Chondrocyte (in vitro differentiated cells): Measurements from ENCODE around the gene SLC1A7. TPM values are rescaled to one million over a fixed set of nuclear protein-coding genes. Genes with fewer than 3 reads are reported as not detected.
A peak's percentile ranks its signal among the peaks of the same experiment; 100 is the strongest.

ENCODE experiments used
- DNase-seq: peaks from one replicate; pipeline ENCODE4 v3.0.0; 2021; ENCODE audit warnings: mixed read lengths, low spot score
- H3K27ac Mint-ChIP-seq: one replicate; pipeline ENCODE4 v1.8.0; 2021; ENCODE audit warnings: mild to moderate bottlenecking, moderate library complexity, mixed read lengths; ENCODE audit not compliant: unreplicated experiment
- H3K27me3 Mint-ChIP-seq: 2 replicates; pipeline ENCODE4 v1.8.0; 2021; ENCODE audit warnings: low read depth, mixed read lengths
- H3K36me3 Mint-ChIP-seq: 2 replicates; pipeline ENCODE4 v1.8.0; 2021; ENCODE audit warnings: low read depth, mixed read lengths
- H3K4me1 Mint-ChIP-seq: 2 replicates; pipeline ENCODE4 v1.8.0; 2021; ENCODE audit warnings: low read depth, mild to moderate bottlenecking, mixed read lengths
- H3K4me3 Mint-ChIP-seq: one replicate; pipeline ENCODE4 v1.8.0; 2021; ENCODE audit warnings: mild to moderate bottlenecking, moderate library complexity, mixed read lengths; ENCODE audit not compliant: unreplicated experiment
- H3K9me3 Mint-ChIP-seq: 2 replicates; pipeline ENCODE4 v1.8.0; 2021; ENCODE audit warnings: low read depth, mixed read lengths
- total RNA-seq: library from RNA; stranded (reverse); gene quantifications from 3 replicates; pipeline ENCODE4 v1.2.1, GENCODE V29; 2021
- TF ChIP-seq, protein P1 (sequence below): fragments of 200-600 bp; sonication (generic); IDR thresholded peaks from 2 replicates; pipeline ENCODE4 v1.5.0; 2021; ENCODE audit warnings: antibody characterized with exemption, mild to moderate bottlenecking, moderate library complexity

SLC1A7 gene
- total RNA-seq, 1 donor from 2014 or later, result not detected

DNA sequence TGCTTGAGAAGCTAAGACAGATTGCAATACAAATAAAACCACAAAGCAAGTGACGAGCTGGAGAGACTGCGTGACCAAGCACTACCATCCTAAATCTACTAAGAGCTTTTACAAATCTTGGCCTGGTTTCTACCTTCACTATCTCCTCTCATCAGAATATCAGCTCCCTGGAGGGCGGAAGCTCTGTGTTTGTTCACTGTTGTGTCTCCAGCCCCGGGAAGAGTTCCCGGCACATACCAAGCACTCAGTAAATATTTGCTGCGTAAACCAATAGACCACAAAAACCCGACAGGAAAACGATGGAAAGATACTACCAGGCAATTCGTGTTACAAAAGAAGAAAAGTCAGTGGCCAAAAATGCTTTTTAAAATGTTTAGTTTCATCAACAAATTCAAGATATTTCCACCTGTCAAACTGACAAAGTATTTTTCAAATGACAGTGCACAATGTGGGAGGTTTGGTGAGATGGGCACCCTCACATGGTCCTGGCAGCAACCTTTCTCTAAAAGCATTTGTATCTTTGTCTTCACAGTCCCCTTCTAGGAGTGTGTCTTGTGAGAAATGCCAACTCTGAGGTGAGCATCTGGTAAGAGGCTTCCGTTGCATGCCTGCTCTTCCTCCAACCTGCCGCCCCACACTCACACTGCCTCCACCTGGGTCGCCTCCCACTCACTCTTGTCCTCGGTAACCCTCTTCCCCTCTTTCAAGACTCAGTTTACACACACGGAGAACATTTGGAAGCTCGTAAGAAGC, 34.7 kb downstream of the SLC1A7 start:
- TF ChIP-seq, protein P1, sequence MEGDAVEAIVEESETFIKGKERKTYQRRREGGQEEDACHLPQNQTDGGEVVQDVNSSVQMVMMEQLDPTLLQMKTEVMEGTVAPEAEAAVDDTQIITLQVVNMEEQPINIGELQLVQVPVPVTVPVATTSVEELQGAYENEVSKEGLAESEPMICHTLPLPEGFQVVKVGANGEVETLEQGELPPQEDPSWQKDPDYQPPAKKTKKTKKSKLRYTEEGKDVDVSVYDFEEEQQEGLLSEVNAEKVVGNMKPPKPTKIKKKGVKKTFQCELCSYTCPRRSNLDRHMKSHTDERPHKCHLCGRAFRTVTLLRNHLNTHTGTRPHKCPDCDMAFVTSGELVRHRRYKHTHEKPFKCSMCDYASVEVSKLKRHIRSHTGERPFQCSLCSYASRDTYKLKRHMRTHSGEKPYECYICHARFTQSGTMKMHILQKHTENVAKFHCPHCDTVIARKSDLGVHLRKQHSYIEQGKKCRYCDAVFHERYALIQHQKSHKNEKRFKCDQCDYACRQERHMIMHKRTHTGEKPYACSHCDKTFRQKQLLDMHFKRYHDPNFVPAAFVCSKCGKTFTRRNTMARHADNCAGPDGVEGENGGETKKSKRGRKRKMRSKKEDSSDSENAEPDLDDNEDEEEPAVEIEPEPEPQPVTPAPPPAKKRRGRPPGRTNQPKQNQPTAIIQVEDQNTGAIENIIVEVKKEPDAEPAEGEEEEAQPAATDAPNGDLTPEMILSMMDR, result no peak
- H3K9me3 Mint-ChIP-seq, result peaks cover 18% of the 10 kb centered on the region
- peak overlapping the region; percentile 52 for H3K27ac Mint-ChIP-seq
- no peaks in the 10 kb centered on the region for H3K27me3 Mint-ChIP-seq
- peaks cover 15% of the 10 kb centered on the region for H3K36me3 Mint-ChIP-seq
- H3K4me1 Mint-ChIP-seq, result peaks cover 48% of the 10 kb centered on the region
- no peak overlapping the region for H3K4me3 Mint-ChIP-seq
- DNase-seq, result no peak

DNA sequence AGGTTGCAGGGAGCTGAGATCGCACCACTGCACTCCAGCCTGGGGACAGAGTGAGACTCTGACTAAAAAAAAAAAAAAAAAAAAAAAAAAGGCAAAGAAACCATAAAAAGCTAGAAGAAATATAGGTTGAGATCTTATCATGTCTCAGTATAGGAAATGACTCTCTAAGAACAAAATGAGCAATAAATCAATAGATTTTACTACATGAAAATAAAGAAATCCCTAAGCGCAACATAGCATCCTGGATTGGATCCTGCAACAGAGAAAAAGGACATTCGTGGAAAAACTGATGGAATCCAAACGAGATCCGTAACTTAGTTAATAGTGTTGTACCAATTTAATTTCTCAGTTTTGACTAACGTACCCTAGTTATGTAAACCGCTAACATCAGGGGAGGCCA, 35.3 kb downstream of the SLC1A7 start:
- H3K27ac Mint-ChIP-seq, result no peak overlapping the region

DNA sequence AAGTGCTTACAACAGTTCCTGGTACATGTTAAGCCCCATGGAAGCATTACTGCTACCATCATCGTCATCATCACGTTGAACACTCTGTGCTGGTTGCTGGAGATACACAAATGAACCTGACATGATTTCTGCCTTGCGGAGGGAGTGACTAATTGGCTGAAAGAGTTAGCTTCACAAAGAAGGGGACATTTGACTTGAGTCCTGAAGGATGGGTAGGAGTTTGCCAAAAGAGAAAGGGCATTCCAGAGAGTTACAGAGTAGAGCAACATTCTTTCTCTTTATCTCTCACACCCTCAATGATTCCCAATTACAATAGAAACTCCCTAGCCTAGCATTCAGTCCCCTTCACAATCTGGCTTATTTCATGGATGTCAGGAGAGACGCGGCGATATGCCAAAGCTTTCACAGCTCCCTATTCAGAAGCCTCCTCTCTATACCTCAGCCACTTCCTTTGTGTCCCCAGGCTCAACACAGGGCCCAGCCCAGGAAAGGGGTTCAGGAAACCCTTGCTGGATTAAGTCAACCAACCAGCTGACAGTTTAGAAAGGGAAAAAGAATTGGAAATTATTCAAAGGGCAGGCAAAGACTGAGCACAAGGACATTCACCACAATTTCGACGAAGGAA, 38.0 kb downstream of the SLC1A7 start:
- no peak overlapping the region for H3K27ac Mint-ChIP-seq
- H3K4me1 Mint-ChIP-seq, result peaks cover 20% of the 10 kb centered on the region
- no peak for DNase-seq
- TF ChIP-seq, protein P1, result no peak
- H3K9me3 Mint-ChIP-seq, result no peaks in the 10 kb centered on the region
- no peak overlapping the region for H3K4me3 Mint-ChIP-seq
- H3K27me3 Mint-ChIP-seq, result no peaks in the 10 kb centered on the region
- H3K36me3 Mint-ChIP-seq, result no peaks in the 10 kb centered on the region

More for the DNA sequence above, 35.3 kb downstream of the SLC1A7 start:
- H3K4me1 Mint-ChIP-seq, result peaks cover 42% of the 10 kb centered on the region
- no peak for DNase-seq
- peaks cover 15% of the 10 kb centered on the region for H3K9me3 Mint-ChIP-seq
- H3K27me3 Mint-ChIP-seq, result no peaks in the 10 kb centered on the region
- peaks cover 13% of the 10 kb centered on the region for H3K36me3 Mint-ChIP-seq
- TF ChIP-seq, protein P1, result no peak
- H3K4me3 Mint-ChIP-seq, result no peak overlapping the region

DNA sequence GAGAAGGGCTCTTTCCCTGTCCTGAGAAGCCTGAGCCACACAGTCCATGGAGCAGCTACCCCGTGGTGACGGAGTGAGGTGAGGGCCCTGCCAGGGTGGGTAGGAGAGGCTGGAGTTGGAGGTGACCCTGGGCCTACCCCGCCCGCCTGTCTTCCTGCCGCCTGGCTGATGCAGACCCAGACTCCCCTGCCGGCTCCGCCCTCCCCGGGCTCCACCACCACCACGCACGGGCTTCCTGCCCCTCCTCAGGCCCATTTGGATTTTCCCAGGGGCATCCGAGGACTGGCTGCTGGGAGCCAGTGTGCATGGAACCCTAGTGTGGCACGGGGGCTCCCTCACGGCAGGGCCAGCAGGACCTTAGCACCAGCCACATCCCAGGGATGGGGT, 47.9 kb downstream of the SLC1A7 start:
- Mint-ChIP-seq H3K36me3 (no peaks in the 10 kb centered on the region), H3K4me1 (peaks cover under 1% of the 10 kb centered on the region), H3K27ac (no peak overlapping the region), H3K4me3 (no peak overlapping the region), H3K9me3 (no peaks in the 10 kb centered on the region), H3K27me3 (no peaks in the 10 kb centered on the region)
- TF ChIP-seq, protein P1, result no peak
- no peak for DNase-seq

DNA sequence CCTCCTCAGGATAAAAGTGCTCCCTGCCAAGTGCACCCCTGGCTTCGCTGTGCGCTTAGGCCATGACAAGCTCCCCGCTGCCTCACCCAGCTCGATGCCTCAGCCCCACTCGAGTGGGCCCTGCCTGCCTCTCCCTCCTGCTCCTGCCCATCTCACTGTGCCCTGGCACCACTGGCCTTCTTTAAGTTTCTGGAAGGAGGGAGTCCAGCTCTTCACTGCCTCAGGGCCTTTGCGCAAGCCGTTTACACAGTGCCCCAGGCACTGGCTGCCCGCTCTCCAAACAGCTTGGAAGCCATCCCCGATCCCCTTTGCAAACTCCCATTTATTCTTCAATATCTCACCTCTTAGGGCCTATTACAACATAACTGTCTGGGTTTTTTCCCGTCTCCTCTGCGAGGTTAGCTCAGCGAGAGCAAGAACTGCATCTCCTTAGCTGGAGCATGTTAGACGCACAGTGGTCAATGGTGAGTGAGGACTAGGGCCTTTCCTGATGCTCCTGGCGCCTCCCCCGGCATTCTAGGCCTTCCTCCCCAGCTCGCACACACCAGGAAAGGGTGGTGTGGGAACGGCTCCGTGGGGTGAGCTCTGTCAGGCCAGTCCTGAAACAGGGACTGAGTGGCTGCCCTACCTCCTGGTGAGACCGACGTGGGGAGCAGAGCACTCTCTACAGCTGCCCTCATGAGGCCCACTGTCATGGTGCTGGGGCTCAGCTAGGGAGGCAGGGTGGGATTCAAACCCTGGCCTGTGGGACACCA, 48.5 kb downstream of the SLC1A7 start:
- DNase-seq, result no peak

More for the DNA sequence above, 48.5 kb downstream of the SLC1A7 start:
- Mint-ChIP-seq H3K9me3 (no peaks in the 10 kb centered on the region), H3K27ac (no peak overlapping the region), H3K4me1 (peaks cover 6% of the 10 kb centered on the region), H3K4me3 (no peak overlapping the region), H3K27me3 (no peaks in the 10 kb centered on the region), H3K36me3 (no peaks in the 10 kb centered on the region)
- TF ChIP-seq, protein P1, result no peak
